GM12874 (cell line): ENCODE results near the gene EXOC6B.

Experiments used
- CTCF ChIP-seq: IDR thresholded peaks from 2 replicates; pipeline ENCODE4 v1.5.1; 2011; ENCODE audit warnings: low read depth, mild to moderate bottlenecking, control low read depth, low read length, moderate library complexity; ENCODE audit not compliant: insufficient read depth

Gene EXOC6B

GRCh38 chr2:72562451-72563153 lies 263.2 kb downstream of the EXOC6B start:
- no peak for TF ChIP-seq CTCF

GRCh38 chr2:72561621-72562318 lies 264.1 kb downstream of the EXOC6B start:
- no peak for TF ChIP-seq CTCF

- TF ChIP-seq CTCF, result no peak
Observed at GRCh38 chr2:72555943-72556342, 269.9 kb downstream of the EXOC6B start.

GRCh38 chr2:72554381-72554780 lies 271.5 kb downstream of the EXOC6B start:
- TF ChIP-seq CTCF, result no peak

- TF ChIP-seq CTCF, result no peak
Observed at GRCh38 chr2:72548081-72548764, 277.6 kb downstream of the EXOC6B start.

GRCh38 chr2:72545790-72546189 lies 280.0 kb downstream of the EXOC6B start:
- TF ChIP-seq CTCF, result no peak

GRCh38 chr2:72544554-72544953 lies 281.3 kb downstream of the EXOC6B start:
- no peak for TF ChIP-seq CTCF
